ENCODE measurements around the gene MEF2B. TPM values are rescaled to one million over a fixed set of nuclear protein-coding genes. Genes with fewer than 3 reads are reported as not detected.

The MEF2B gene
- total RNA-seq, 1 experiment from 2014 or later: 1.3 TPM

DNA sequence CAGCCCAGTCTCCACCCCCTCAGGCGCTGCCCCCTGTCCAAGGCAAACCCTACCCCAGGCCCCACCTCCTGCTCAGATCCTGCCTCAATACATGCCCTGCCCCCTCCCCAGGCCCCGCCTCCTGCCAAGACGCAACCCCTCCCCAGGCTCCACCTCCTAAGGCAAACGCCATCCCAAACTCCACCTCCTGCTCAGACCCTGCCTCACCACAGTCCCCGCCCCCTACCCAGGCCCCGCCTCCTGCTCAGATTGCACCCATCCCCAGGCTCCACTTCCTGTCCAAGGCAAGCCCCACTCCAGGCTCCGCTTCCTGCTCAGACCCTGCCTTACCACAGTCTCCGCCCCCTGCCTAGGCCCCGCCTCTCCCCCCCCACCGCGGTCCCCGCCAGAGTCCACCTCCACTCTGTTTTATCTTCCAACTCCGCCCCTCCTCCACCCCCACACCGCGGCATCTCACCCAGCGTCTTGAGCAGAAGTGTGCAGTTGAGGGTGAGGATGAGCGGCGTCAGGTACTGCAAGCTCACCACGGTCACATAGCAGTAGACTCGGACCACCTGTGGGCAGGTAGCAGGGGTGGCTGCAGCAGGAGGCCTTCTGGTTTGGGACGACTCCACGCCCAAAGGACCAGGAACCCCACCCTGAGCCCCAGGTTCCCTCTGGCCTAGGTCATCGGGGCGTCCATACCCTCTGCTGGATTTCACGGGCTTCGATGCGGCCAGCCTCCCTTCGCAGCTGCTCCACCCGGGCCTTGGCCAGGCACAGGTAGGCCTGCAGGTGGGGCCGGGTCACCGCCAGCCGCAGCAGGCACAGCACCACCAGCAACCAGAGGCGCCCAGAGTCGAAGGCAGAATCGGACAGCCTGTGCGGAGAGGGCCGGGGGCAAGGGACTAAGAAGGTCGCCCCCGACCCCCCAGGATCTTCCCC is 49.5 kb downstream of the MEF2B start:
- H3K79me1 ChIP-seq (ENCODE audit: insufficient read depth, low read depth, low read length, poor library complexity, severe bottlenecking): no peaks in the 10 kb centered on the region
- no peak overlapping the region for H4K91ac ChIP-seq (ENCODE audit: insufficient read length, low read depth, low read length)
- H2AFZ ChIP-seq (ENCODE audit: low read length): no peak overlapping the region
- H2AK5ac ChIP-seq (ENCODE audit: insufficient read length, low read length): no peak overlapping the region
- H2BK120ac ChIP-seq (ENCODE audit: low read depth, low read length, poor library complexity, severe bottlenecking): no peak overlapping the region
- no peak overlapping the region for H3K23ac ChIP-seq (ENCODE audit: insufficient read length, low read depth, low read length)
- no peak overlapping the region for H3T11ph ChIP-seq (ENCODE audit: low read length)
- no peaks in the 10 kb centered on the region for H3K79me2 ChIP-seq (ENCODE audit: insufficient read depth, low read length)
- Mint-ChIP-seq H3K27ac (peak overlapping the region in 2 of 3 experiments; percentile 34 to 93; a peak in 2 of 7 replicates), H3K36me3 (ENCODE audit: insufficient read depth in 1 of 3, low read depth in 3 of 3) (peaks cover 21 to 37% (median 33%) of the 10 kb centered on the region in 3 experiments), H3K27me3 (ENCODE audit: low read depth) (no peaks in the 10 kb centered on the region), H3K4me3 (peak overlapping the region; percentile 57 to 65; a peak in 4 of 5 replicates), H3K9me3 (peaks cover 9 to 15% of the 10 kb centered on the region in 2 experiments), H3K4me1 (peaks cover 2 to 15% of the 10 kb centered on the region in 2 experiments; a peak in 2 of 4 replicates)
- H3K56ac ChIP-seq (ENCODE audit: insufficient read length, low read depth, low read length): no peak overlapping the region
- H2BK20ac ChIP-seq (ENCODE audit: low read depth, low read length, poor library complexity, severe bottlenecking): no peak overlapping the region
- no peak overlapping the region for H2BK12ac ChIP-seq (ENCODE audit: insufficient read length, low read depth, low read length)
- H4K20me1 ChIP-seq (ENCODE audit: control insufficient read depth, insufficient read depth, insufficient read length): no peaks in the 10 kb centered on the region
- 0 out of 2 replicates have a peak overlapping the region, but pooled peaks have one; percentile 45 for H3K14ac ChIP-seq (ENCODE audit: insufficient read depth, low read length)
- no peak overlapping the region for H3K27ac ChIP-seq (ENCODE audit: insufficient read length, low read depth, low read length)
- peak overlapping the region; percentile 39 for H3K18ac ChIP-seq (ENCODE audit: insufficient read length, low read depth, low read length)
- peaks cover 4% of the 10 kb centered on the region for H3K23me2 ChIP-seq (ENCODE audit: insufficient read length, low read depth, low read length, poor library complexity, severe bottlenecking)
- no peaks in the 10 kb centered on the region for H3K4me1 ChIP-seq (ENCODE audit: insufficient read depth, low read length)
- H3K9me3 ChIP-seq (ENCODE audit: control insufficient read depth, low read depth, low read length): no peaks in the 10 kb centered on the region
- H3K27me3 ChIP-seq (ENCODE audit: insufficient read depth, low read length): no peaks in the 10 kb centered on the region
- WGBS (ENCODE audit: extremely low coverage, insufficient read length, low lambda C conversion rate): no CpG with 5 or more reads among the region's 39 CpGs
- no peak overlapping the region for H3K4ac ChIP-seq (ENCODE audit: low read depth, low read length)
- no peak overlapping the region for H2BK5ac ChIP-seq (ENCODE audit: insufficient read length, low read length)
- H3K4me2 ChIP-seq (ENCODE audit: insufficient read depth, insufficient read length, low read length): peak overlapping the region; percentile 86
- no peak overlapping the region for H3K9ac ChIP-seq (ENCODE audit: extremely low read depth, insufficient read length, low read length)
- H2BK15ac ChIP-seq (ENCODE audit: low read depth, low read length): no peak overlapping the region
- TF ChIP-seq, protein P1, sequence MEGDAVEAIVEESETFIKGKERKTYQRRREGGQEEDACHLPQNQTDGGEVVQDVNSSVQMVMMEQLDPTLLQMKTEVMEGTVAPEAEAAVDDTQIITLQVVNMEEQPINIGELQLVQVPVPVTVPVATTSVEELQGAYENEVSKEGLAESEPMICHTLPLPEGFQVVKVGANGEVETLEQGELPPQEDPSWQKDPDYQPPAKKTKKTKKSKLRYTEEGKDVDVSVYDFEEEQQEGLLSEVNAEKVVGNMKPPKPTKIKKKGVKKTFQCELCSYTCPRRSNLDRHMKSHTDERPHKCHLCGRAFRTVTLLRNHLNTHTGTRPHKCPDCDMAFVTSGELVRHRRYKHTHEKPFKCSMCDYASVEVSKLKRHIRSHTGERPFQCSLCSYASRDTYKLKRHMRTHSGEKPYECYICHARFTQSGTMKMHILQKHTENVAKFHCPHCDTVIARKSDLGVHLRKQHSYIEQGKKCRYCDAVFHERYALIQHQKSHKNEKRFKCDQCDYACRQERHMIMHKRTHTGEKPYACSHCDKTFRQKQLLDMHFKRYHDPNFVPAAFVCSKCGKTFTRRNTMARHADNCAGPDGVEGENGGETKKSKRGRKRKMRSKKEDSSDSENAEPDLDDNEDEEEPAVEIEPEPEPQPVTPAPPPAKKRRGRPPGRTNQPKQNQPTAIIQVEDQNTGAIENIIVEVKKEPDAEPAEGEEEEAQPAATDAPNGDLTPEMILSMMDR (conservative IDR thresholded peaks at IDR 0.05): peak; percentile 32; the same call in 2 of the 3 replicates
- H4K8ac ChIP-seq (replicated peaks; ENCODE audit: insufficient read length, low read depth, low read length): no peak overlapping the region
- H4K5ac ChIP-seq (ENCODE audit: insufficient read length, low read depth, low read length): no peak overlapping the region
- DNase-seq: peak; percentile 100

All from H9 (cell line).